GM23248 (cell line): ENCODE data around the gene HAT1. TPM values are rescaled to one million over a fixed set of nuclear protein-coding genes. Genes with fewer than 3 reads are reported as not detected.

Source experiments
- DNase-seq: peaks from one replicate; pipeline ENCODE4 v3.0.0-alpha.2; 2015
- H2AFZ ChIP-seq: fragments of 200-600 bp; sonication (generic); 2 replicates; pipeline ENCODE4 v1.6.1; 2016; ENCODE audit warnings: antibody characterized with exemption
- H3F3A ChIP-seq: fragments of 200-600 bp; sonication (generic); 2 replicates; pipeline ENCODE4 v1.6.1; 2016; ENCODE audit warnings: mild to moderate bottlenecking, antibody characterized with exemption, mixed run types; ENCODE audit not compliant: insufficient read depth
- H3K27ac ChIP-seq: fragments of 200-600 bp; sonication (generic); 2 replicates; pipeline ENCODE4 v1.5.1; 2016; ENCODE audit warnings: mild to moderate bottlenecking
- H3K27me3 ChIP-seq: fragments of 200-600 bp; sonication (generic); replicated peaks from 2 replicates; pipeline ENCODE4 v1.6.1; 2016; ENCODE audit warnings: mild to moderate bottlenecking; ENCODE audit not compliant: insufficient read depth
- H3K36me3 ChIP-seq: fragments of 200-600 bp; sonication (generic); 2 replicates; pipeline ENCODE4 v1.6.1; 2016; ENCODE audit warnings: low read depth, mild to moderate bottlenecking
- H3K4me1 ChIP-seq: fragments of 200-600 bp; sonication (generic); 2 replicates; pipeline ENCODE4 v1.6.1; 2016; ENCODE audit warnings: mild to moderate bottlenecking; ENCODE audit not compliant: insufficient read depth
- H3K4me2 ChIP-seq: fragments of 200-600 bp; sonication (generic); one replicate; pipeline ENCODE4 v1.6.1; 2016; ENCODE audit warnings: mild to moderate bottlenecking; ENCODE audit not compliant: unreplicated experiment
- H3K4me3 ChIP-seq: fragments of 200-600 bp; sonication (generic); 2 replicates; pipeline ENCODE4 v1.5.1; 2016; ENCODE audit warnings: mild to moderate bottlenecking
- H3K79me2 ChIP-seq: fragments of 200-600 bp; sonication (generic); 2 replicates; pipeline ENCODE4 v1.6.1; 2016; ENCODE audit warnings: mild to moderate bottlenecking; ENCODE audit not compliant: insufficient read depth
- H3K9ac ChIP-seq: fragments of 200-600 bp; sonication (generic); 2 replicates; pipeline ENCODE4 v1.6.1; 2016; ENCODE audit warnings: mild to moderate bottlenecking
- H3K9me2 ChIP-seq: fragments of 200-600 bp; sonication (generic); 2 replicates; pipeline ENCODE4 v1.6.1; 2016; ENCODE audit warnings: mixed run types, mild to moderate bottlenecking, moderate library complexity; ENCODE audit not compliant: insufficient read depth
- H3K9me3 ChIP-seq: fragments of 200-600 bp; sonication (generic); one replicate; pipeline ENCODE4 v1.6.1; 2017; ENCODE audit warnings: low read depth
- H4K20me1 ChIP-seq: fragments of 200-600 bp; sonication (generic); 2 replicates; pipeline ENCODE4 v1.6.0; 2016; ENCODE audit not compliant: insufficient read depth
- EZH2 ChIP-seq: fragments of 200-600 bp; sonication (generic); IDR thresholded peaks from 2 replicates; pipeline ENCODE4 v1.6.1; 2018; ENCODE audit warnings: antibody characterized with exemption, mild to moderate bottlenecking; ENCODE audit not compliant: insufficient read depth, poor library complexity, severe bottlenecking
- EZH2phosphoT487 ChIP-seq: fragments of 200-600 bp; sonication (generic); IDR thresholded peaks from 2 replicates; pipeline ENCODE4 v1.6.1; 2018; ENCODE audit warnings: antibody characterized with exemption, moderate library complexity, mild to moderate bottlenecking, low read depth; ENCODE audit not compliant: insufficient read depth
- WGBS, 2 experiments: methylation state at CpG; one replicate each; pipeline ENCODE4 v1.1.6; 2015 to 2017; ENCODE audit warnings: low lambda C conversion rate in 2 of 2, low coverage in 1 of 2; ENCODE audit errors: missing lambda C conversion rate in 2 of 2; 5-methylcytosine and 5-hydroxymethylcytosine counted together
- in situ Hi-C: fragments of 300-500 bp; cut with MboI; formaldehyde crosslinking; loops from 2 replicates; pipeline ENCODE4 v1.15.0; 2020
- polyA plus RNA-seq: library from polyadenylated mRNA; unstranded; fragments of >200 nt; fragmentation: Nextera tagmentation; extraction: Ambion mirVana; gene quantifications from 2 replicates; pipeline ENCODE4 v1.2.1, GENCODE V29; 2016
- total RNA-seq: library from RNA; depleted of rRNA; stranded (reverse); fragments of >200 nt; shearing (Covaris generic); gene quantifications from 2 replicates; pipeline ENCODE4 v1.2.3, GENCODE V29; 2014

Gene HAT1
- total and polyA plus RNA-seq, 2 experiments from 2014 or later: 56.6 to 96.2 TPM

- no peak overlapping the region for H2AFZ ChIP-seq
- DNase-seq: no peak
- in situ Hi-C loops: no loop called here
- H3K4me2 ChIP-seq: no peak overlapping the region
- no peak overlapping the region for H3K4me3 ChIP-seq
- H3K36me3 ChIP-seq: no peaks in the 10 kb centered on the region
- H3F3A ChIP-seq: peaks cover 6% of the 10 kb centered on the region
- H3K9ac ChIP-seq: no peak overlapping the region
- no peaks in the 10 kb centered on the region for H3K79me2 ChIP-seq
- no peaks in the 10 kb centered on the region for H3K27me3 ChIP-seq
- TF ChIP-seq EZH2 (no peak), EZH2phosphoT487 (no peak)
- H4K20me1 ChIP-seq: no peaks in the 10 kb centered on the region
- H3K9me3 ChIP-seq: no peaks in the 10 kb centered on the region
- no peaks in the 10 kb centered on the region for H3K9me2 ChIP-seq
- no peak overlapping the region for H3K27ac ChIP-seq
- 87% methylated on average over 11 of the region's 11 CpGs for WGBS, 2 experiments
- peaks cover 6% of the 10 kb centered on the region; the same call in 1 of the 2 replicates for H3K4me1 ChIP-seq
Observed at GRCh38 chr2:172011812-172012575, 89.7 kb downstream of the HAT1 start.

GRCh38 chr2:172012677-172013391 is 90.6 kb downstream of the HAT1 start:
- Histone ChIP-seq H2AFZ (no peak overlapping the region), H3K9me2 (no peaks in the 10 kb centered on the region), H3K9ac (no peak overlapping the region), H3K27me3 (no peaks in the 10 kb centered on the region), H3K4me2 (no peak overlapping the region), H3F3A (peaks cover 6% of the 10 kb centered on the region), H3K36me3 (no peaks in the 10 kb centered on the region), H3K79me2 (no peaks in the 10 kb centered on the region), H3K4me3 (no peak overlapping the region), H3K27ac (no peak overlapping the region), H3K4me1 (peaks cover 6% of the 10 kb centered on the region; the same call in 1 of the 2 replicates), H4K20me1 (no peaks in the 10 kb centered on the region), H3K9me3 (no peaks in the 10 kb centered on the region)
- no peak for DNase-seq
- 77 to 78% methylated on average over 9 of the region's 9 CpGs for WGBS, 2 experiments
- in situ Hi-C loops: no loop called here
- no peak for TF ChIP-seq EZH2phosphoT487
- no peak for TF ChIP-seq EZH2

DNA sequence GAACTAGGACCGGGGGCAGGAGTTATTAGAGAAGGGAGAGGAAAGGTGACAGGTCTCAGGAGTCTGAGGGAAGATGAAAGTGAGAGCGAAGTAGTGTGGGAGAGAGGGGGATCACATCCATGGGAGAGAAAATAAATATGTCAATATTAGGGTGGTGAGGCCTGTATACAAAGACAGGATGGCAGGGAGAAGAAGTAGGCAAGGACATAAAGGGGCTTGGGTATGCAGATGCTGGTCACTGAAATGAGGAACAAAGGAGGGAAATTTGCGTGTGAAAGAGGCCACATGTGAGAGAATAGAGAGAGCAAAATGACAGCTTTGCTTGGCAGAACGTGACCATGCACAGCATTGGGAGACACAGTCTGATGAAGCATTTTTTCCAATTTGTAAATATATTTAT is 91.1 kb downstream of the HAT1 start:
- H3K27ac ChIP-seq: no peak overlapping the region
- peaks cover 2% of the 10 kb centered on the region for H3F3A ChIP-seq
- no peaks in the 10 kb centered on the region for H4K20me1 ChIP-seq
- no peaks in the 10 kb centered on the region for H3K36me3 ChIP-seq
- TF ChIP-seq EZH2 (no peak), EZH2phosphoT487 (no peak)
- H3K4me2 ChIP-seq: no peak overlapping the region
- in situ Hi-C loops: no loop called here
- no peaks in the 10 kb centered on the region for H3K79me2 ChIP-seq
- no peak overlapping the region for H2AFZ ChIP-seq
- H3K4me1 ChIP-seq: peaks cover 6% of the 10 kb centered on the region; the same call in 1 of the 2 replicates
- no peak overlapping the region for H3K9ac ChIP-seq
- H3K9me2 ChIP-seq: no peaks in the 10 kb centered on the region
- DNase-seq: no peak
- no peak overlapping the region for H3K4me3 ChIP-seq
- no peaks in the 10 kb centered on the region for H3K27me3 ChIP-seq
- no peaks in the 10 kb centered on the region for H3K9me3 ChIP-seq
- 86 to 87% methylated on average over 4 of the region's 4 CpGs for WGBS, 2 experiments

GRCh38 chr2:172021074-172021931 is 99.0 kb downstream of the HAT1 start:
- DNase-seq: no peak
- no peaks in the 10 kb centered on the region for H3K27me3 ChIP-seq
- H3K36me3 ChIP-seq: no peaks in the 10 kb centered on the region
- WGBS, 2 experiments: 52 to 59% methylated on average over 8 of the region's 8 CpGs
- no peaks in the 10 kb centered on the region for H4K20me1 ChIP-seq
- 0 out of 2 replicates have a peak overlapping the region, but pooled peaks have one; percentile 5 for H3K9ac ChIP-seq
- 0 out of 2 replicates have a peak overlapping the region, but pooled peaks have one; percentile 0 for H3K27ac ChIP-seq
- H3F3A ChIP-seq: 0 out of 2 replicates have a peak, but pooled peaks cover 8% of the 10 kb centered on the region
- no peaks in the 10 kb centered on the region for H3K9me3 ChIP-seq
- H3K79me2 ChIP-seq: no peaks in the 10 kb centered on the region
- H3K4me3 ChIP-seq: 0 out of 2 replicates have a peak overlapping the region, but pooled peaks have one; percentile 9
- H3K4me2 ChIP-seq: peak overlapping the region; percentile 74
- in situ Hi-C loops: no loop called here
- TF ChIP-seq EZH2phosphoT487 (no peak), EZH2 (no peak)
- H2AFZ ChIP-seq: peak overlapping the region; percentile 73
- peaks cover 19% of the 10 kb centered on the region for H3K4me1 ChIP-seq
- no peaks in the 10 kb centered on the region for H3K9me2 ChIP-seq
